ENCODE results near the gene MON1A.

- TF ChIP-seq JUNB (IDR thresholded peaks at IDR 0.05; ENCODE audit: unreplicated experiment) (no peak), STAT1 (IDR thresholded peaks at IDR 0.05; ENCODE audit: unreplicated experiment) (no peak), POLR2AphosphoS5 (IDR thresholded peaks at IDR 0.05; ENCODE audit: low read depth) (no peak), EZH2phosphoT487 (IDR thresholded peaks at IDR 0.05; ENCODE audit: unreplicated experiment) (no peak), REST (IDR thresholded peaks at IDR 0.05; ENCODE audit: unreplicated experiment) (no peak), EZH2 (IDR thresholded peaks at IDR 0.05; ENCODE audit: low read depth, unreplicated experiment) (no peak)
- TF ChIP-seq, protein P1, sequence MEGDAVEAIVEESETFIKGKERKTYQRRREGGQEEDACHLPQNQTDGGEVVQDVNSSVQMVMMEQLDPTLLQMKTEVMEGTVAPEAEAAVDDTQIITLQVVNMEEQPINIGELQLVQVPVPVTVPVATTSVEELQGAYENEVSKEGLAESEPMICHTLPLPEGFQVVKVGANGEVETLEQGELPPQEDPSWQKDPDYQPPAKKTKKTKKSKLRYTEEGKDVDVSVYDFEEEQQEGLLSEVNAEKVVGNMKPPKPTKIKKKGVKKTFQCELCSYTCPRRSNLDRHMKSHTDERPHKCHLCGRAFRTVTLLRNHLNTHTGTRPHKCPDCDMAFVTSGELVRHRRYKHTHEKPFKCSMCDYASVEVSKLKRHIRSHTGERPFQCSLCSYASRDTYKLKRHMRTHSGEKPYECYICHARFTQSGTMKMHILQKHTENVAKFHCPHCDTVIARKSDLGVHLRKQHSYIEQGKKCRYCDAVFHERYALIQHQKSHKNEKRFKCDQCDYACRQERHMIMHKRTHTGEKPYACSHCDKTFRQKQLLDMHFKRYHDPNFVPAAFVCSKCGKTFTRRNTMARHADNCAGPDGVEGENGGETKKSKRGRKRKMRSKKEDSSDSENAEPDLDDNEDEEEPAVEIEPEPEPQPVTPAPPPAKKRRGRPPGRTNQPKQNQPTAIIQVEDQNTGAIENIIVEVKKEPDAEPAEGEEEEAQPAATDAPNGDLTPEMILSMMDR (conservative IDR thresholded peaks at IDR 0.05; ENCODE audit: low read depth in 2 of 2), result no peak
Observed at GRCh38 chr3:49880581-49881315, 48.9 kb downstream of the MON1A start.

Data from GM23338 (cell line).